Measurements from ENCODE around the gene FADS3. TPM values are rescaled to one million over a fixed set of nuclear protein-coding genes. Genes with fewer than 3 reads are reported as not detected.

Gene FADS3
- total and polyA plus RNA-seq, 2 of the 13 experiments (the other 11 are each of a cell fraction or from before 2014, with no cell fraction given), result 13.4 to 23.2 TPM

Small RNA genes within 50 kb of the gene (microRNA-seq; reads per million reads assigned to microRNA genes)
- gene MIR6746, result 1.0 reads per million

Small RNA genes within 50 kb of the gene (small RNA-seq; reads per million reads assigned to genes)
- gene MIR6746 (ENCODE audit: insufficient read depth in 2 of 3, insufficient read length in 3 of 3, low read depth in 2 of 3, low replicate concordance in 1 of 3) (0 reads per million in 3 experiments), gene RNU6-1243P (ENCODE audit: insufficient read depth in 2 of 3, insufficient read length in 3 of 3, low read depth in 2 of 3, low replicate concordance in 1 of 3) (0 reads per million in 3 experiments)

Other genes with a start within 250 kb of the FADS3 start
- 2.3 and 3.9 TPM in 2 replicates for gene DAGLA, start 211.2 kb downstream of the FADS3 start, total RNA-seq (2016; rRNA removed; fragmentation: Illumina TruSeq; extraction: Trizol)
- 2.6 and 3.3 TPM in 2 replicates for gene DAGLA, start 211.2 kb downstream of the FADS3 start, polyA plus RNA-seq (2011; rRNA removed)
- 7.9 and 10.2 TPM in 2 replicates for gene MYRF, start 138.9 kb downstream of the FADS3 start, total RNA-seq (2016; rRNA removed; fragmentation: Illumina TruSeq; extraction: Trizol)
- gene MYRF, start 138.9 kb downstream of the FADS3 start, polyA plus RNA-seq (2011; rRNA removed), result 25.9 and 33.2 TPM in 2 replicates
- gene TMEM258, start 98.9 kb downstream of the FADS3 start, total RNA-seq (2016; rRNA removed; fragmentation: Illumina TruSeq; extraction: Trizol), result 164 and 175 TPM in 2 replicates
- 363 and 424 TPM in 2 replicates for gene TMEM258, start 98.9 kb downstream of the FADS3 start, polyA plus RNA-seq (2011; rRNA removed)
- gene FEN1, start 98.6 kb downstream of the FADS3 start, total RNA-seq (2016; rRNA removed; fragmentation: Illumina TruSeq; extraction: Trizol), result 102 and 116 TPM in 2 replicates
- 10.9 and 12.4 TPM in 2 replicates for gene FEN1, start 98.6 kb downstream of the FADS3 start, polyA plus RNA-seq (2011; rRNA removed)
- 65.8 and 108 TPM in 2 replicates for gene FADS1, start 74.5 kb downstream of the FADS3 start, total RNA-seq (2016; rRNA removed; fragmentation: Illumina TruSeq; extraction: Trizol)
- 91.8 and 98.4 TPM in 2 replicates for gene FADS1, start 74.5 kb downstream of the FADS3 start, polyA plus RNA-seq (2011; rRNA removed)
- gene FADS2, start 63.2 kb downstream of the FADS3 start, total RNA-seq (2016; rRNA removed; fragmentation: Illumina TruSeq; extraction: Trizol), result 54.7 and 124 TPM in 2 replicates
- 90.1 and 125 TPM in 2 replicates for gene FADS2, start 63.2 kb downstream of the FADS3 start, polyA plus RNA-seq (2011; rRNA removed)
- 1.2 and 1.3 TPM in 2 replicates for gene RAB3IL1, start 26.0 kb upstream of the FADS3 start, total RNA-seq (2016; rRNA removed; fragmentation: Illumina TruSeq; extraction: Trizol)
- gene RAB3IL1, start 26.0 kb upstream of the FADS3 start, polyA plus RNA-seq (2011; rRNA removed), result 2.0 and 2.2 TPM in 2 replicates
- gene BEST1, start 58.8 kb upstream of the FADS3 start, total RNA-seq (2016; rRNA removed; fragmentation: Illumina TruSeq; extraction: Trizol), result 0.09 TPM in 1 of 2 replicates, not detected in the other
- gene BEST1, start 58.8 kb upstream of the FADS3 start, polyA plus RNA-seq (2011; rRNA removed), result 0.65 and 2.3 TPM in 2 replicates
- gene FTH1, start 76.1 kb upstream of the FADS3 start, total RNA-seq (2016; rRNA removed; fragmentation: Illumina TruSeq; extraction: Trizol), result 544 and 607 TPM in 2 replicates
- gene FTH1, start 76.1 kb upstream of the FADS3 start, polyA plus RNA-seq (2011; rRNA removed), result 760 and 802 TPM in 2 replicates
- gene INCENP, start 232.5 kb upstream of the FADS3 start, total RNA-seq (2016; rRNA removed; fragmentation: Illumina TruSeq; extraction: Trizol), result 37.3 and 38.1 TPM in 2 replicates
- gene INCENP, start 232.5 kb upstream of the FADS3 start, polyA plus RNA-seq (2011; rRNA removed), result 10.4 and 14.1 TPM in 2 replicates